Adrenal gland (tissue), 12 donors: Measurements from ENCODE around the gene TAP2. TPM values are rescaled to one million over a fixed set of nuclear protein-coding genes. Genes with fewer than 3 reads are reported as not detected.

Source experiments
- DNase-seq, 7 donors: peaks; one replicate each; pipeline ENCODE4 v3.0.0-alpha.2; 2019 to 2020
- H3K27ac ChIP-seq, 5 donors: fragments of 200-600 bp; sonication (generic) in 4 of 5; 1 replicate in 3 of 5; 2 replicates in 2 of 5; pipeline versions ENCODE4 v1.5.1 to v1.8.0; 2016 to 2020; ENCODE audit warnings: mild to moderate bottlenecking in 1 of 5
- H3K27me3 ChIP-seq: fragments of 200-600 bp; 2 replicates; pipeline ENCODE4 v1.8.0; 2021
- H3K36me3 ChIP-seq, 2 donors: fragments of 200-600 bp; replicated peaks in 1 of 2; 1 replicate in 1 of 2; 2 replicates in 1 of 2; pipeline versions ENCODE4 v1.5.1 to v1.8.0; 2018 to 2022
- H3K4me1 ChIP-seq, 2 donors: fragments of 200-600 bp; replicated peaks in 1 of 2; 1 replicate in 1 of 2; 2 replicates in 1 of 2; pipeline versions ENCODE4 v1.5.1 to v1.8.0; 2018 to 2021
- H3K4me3 ChIP-seq, 4 donors: fragments of 200-600 bp; sonication (generic) in 3 of 4; one replicate each; pipeline ENCODE4 v1.5.1; 2016 to 2018
- H3K9me3 ChIP-seq, 3 donors: fragments of 200-600 bp; sonication (generic) in 1 of 3; replicated peaks in 1 of 3; 1 replicate in 2 of 3; 2 replicates in 1 of 3; pipeline versions ENCODE4 v1.5.1 to v1.8.0; 2016 to 2021
- POLR2A ChIP-seq, 2 donors: fragments of 450-650 bp; IDR thresholded peaks; one replicate each; pipeline ENCODE4 v1.6.1; 2017; ENCODE audit warnings: antibody characterized with exemption in 2 of 2, mild to moderate bottlenecking in 2 of 2, moderate library complexity in 1 of 2
- WGBS, 4 donors: extraction: QIAGEN DNeasy Blood & Tissue Kit in 2 of 4; methylation state at CpG; one replicate each; pipeline versions ENCODE4 v1.1.5 to v1.1.7; 2013 to 2017; 5-methylcytosine and 5-hydroxymethylcytosine counted together
- intact Hi-C, 2 donors: fragments of 100-400 bp; cut with DNase I; formaldehyde crosslinking; loops; one replicate each; pipeline versions ENCODE4 v1.14.1 to v1.15.0; 2022 to 2023
- polyA plus RNA-seq, 3 donors: library from polyadenylated mRNA; stranded (reverse); fragments of 200-250 nt in 2 of 3; fragments of 350-450 nt in 1 of 3; fragmentation: Illumina TruSeq in 1 of 3; extraction: RNeasy Lipid Tissue Mini Kit (QIAGEN cat#74804) in 1 of 3; gene quantifications; one replicate each; pipeline ENCODE4 v1.2.3, GENCODE V29; 2013 to 2014
- total RNA-seq, 9 donors: library from RNA; depleted of rRNA in 4 of 9; stranded (reverse); fragments of >200 nt in 4 of 9; fragments of 120-200 nt in 1 of 9; fragmentation: NEBNext Ultra II Directional in 1 of 9; extraction: Animal tissue kit (Norgen Biotek cat#: 25700) in 1 of 9; gene quantifications; one replicate each; pipeline versions ENCODE4 v1.1.0 to v1.2.4, GENCODE V29; 2013 to 2023
- TF ChIP-seq, protein P1 (sequence below), 6 experiments: fragments of 450-650 bp in 4 of 6; fragments of 200-600 bp in 2 of 6; sonication (generic) in 1 of 6; IDR thresholded peaks; 1 replicate in 5 of 6; 2 replicates in 1 of 6; pipeline versions ENCODE4 v1.5.1 to v1.8.0; 2016 to 2021; ENCODE audit warnings: antibody characterized with exemption in 6 of 6, mild to moderate bottlenecking in 2 of 6, moderate library complexity in 1 of 6
- donor health status: healthy with polysubstance abuse.
- donor health status: Bipolar disorder and iron deficiency.
- donor health status: DM: yes; HTN: yes; CAD: no.
- donor health status: DM: no; HTN: no; CAD: no.
- donor health status: DM: no; HTN: no; CAD: no.
- donor health status: DM: yes; HTN: yes; CAD: no.

TAP2 gene
- total and polyA plus RNA-seq, 12 donors: 4.8 to 48.0 (median 21.0) TPM

DNA sequence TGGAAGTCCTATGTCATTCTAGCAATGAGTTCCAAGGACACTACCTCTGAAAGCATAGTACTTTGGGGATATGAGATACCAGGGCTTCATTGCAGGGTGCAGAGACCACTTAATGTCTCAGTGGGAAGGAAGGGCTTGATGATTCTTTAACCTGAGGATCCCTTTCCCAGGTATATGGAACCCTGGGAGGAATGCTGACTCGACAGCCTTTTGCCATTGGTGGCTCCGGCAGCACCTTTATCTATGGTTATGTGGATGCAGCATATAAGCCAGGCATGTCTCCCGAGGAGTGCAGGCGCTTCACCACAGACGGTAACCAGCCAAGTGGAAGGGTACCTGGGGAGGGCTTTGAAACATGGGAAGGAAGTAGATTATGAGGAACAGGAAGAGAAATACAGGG, 19.7 kb upstream of the TAP2 start:
- peaks cover 3 to 9% of the 10 kb centered on the region in 2 donors for H3K4me1 ChIP-seq
- H3K4me3 ChIP-seq: no peak overlapping the region
- 77 to 91% (median 90%) methylated on average over 4 to 5 of the region's 5 CpGs for WGBS, 4 donors

DNA sequence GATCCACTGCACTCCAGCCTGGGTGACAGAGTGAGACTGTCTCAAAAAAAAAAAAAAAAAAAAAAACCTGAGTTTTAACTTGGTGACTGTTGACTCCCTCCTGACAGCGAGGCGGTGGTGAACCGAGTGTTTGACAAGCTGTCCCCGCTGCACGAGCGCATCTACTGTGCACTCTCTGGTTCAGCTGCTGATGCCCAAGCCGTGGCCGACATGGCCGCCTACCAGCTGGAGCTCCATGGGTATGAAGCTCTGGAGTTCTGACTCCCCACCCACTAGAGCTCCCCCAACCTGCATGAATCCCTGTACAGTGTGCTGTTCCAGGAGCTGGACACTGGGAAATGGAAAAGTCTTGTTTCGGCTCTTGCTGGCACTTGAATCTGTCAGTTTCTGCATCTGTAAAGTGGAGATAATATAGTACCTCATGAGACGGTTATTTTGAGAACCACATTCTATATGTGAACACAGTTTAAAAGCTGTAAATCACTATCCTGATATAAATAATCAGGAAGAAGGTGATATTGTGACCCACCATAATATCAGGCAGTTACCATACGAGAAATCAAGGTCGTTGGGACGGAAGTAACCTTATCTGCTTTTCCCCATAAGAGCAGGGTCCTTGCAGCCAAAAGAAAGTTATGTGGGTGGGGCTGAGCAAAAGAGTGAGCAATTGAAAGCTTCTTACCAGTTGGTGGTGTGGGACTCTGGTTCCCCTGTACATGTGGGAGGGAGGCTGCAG, 18.8 kb upstream of the TAP2 start:
- Histone ChIP-seq H3K4me3 (no peak overlapping the region), H3K9me3 (no peaks in the 10 kb centered on the region), H3K4me1 (peaks cover 8 to 11% of the 10 kb centered on the region in 2 donors), H3K27ac (no peak overlapping the region), H3K27me3 (no peaks in the 10 kb centered on the region), H3K36me3 (peaks cover 0 to 25% of the 10 kb centered on the region in 2 donors)
- TF ChIP-seq POLR2A (IDR thresholded peaks at IDR 0.05): no peak
- 79 to 86% (median 82%) methylated on average over 13 to 14 of the region's 14 CpGs for WGBS, 4 donors
- intact Hi-C loops: no loop called here
- no peak for DNase-seq

More for the DNA sequence above, 19.7 kb upstream of the TAP2 start:
- intact Hi-C loops: no loop called here
- TF ChIP-seq, protein P1, sequence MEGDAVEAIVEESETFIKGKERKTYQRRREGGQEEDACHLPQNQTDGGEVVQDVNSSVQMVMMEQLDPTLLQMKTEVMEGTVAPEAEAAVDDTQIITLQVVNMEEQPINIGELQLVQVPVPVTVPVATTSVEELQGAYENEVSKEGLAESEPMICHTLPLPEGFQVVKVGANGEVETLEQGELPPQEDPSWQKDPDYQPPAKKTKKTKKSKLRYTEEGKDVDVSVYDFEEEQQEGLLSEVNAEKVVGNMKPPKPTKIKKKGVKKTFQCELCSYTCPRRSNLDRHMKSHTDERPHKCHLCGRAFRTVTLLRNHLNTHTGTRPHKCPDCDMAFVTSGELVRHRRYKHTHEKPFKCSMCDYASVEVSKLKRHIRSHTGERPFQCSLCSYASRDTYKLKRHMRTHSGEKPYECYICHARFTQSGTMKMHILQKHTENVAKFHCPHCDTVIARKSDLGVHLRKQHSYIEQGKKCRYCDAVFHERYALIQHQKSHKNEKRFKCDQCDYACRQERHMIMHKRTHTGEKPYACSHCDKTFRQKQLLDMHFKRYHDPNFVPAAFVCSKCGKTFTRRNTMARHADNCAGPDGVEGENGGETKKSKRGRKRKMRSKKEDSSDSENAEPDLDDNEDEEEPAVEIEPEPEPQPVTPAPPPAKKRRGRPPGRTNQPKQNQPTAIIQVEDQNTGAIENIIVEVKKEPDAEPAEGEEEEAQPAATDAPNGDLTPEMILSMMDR (IDR thresholded peaks at IDR 0.05): no peak
- TF ChIP-seq POLR2A (IDR thresholded peaks at IDR 0.05): no peak
- Histone ChIP-seq H3K9me3 (no peaks in the 10 kb centered on the region), H3K27me3 (no peaks in the 10 kb centered on the region), H3K36me3 (peaks cover 0 to 25% of the 10 kb centered on the region in 2 donors), H3K27ac (no peak overlapping the region)
- DNase-seq: no peak

DNA sequence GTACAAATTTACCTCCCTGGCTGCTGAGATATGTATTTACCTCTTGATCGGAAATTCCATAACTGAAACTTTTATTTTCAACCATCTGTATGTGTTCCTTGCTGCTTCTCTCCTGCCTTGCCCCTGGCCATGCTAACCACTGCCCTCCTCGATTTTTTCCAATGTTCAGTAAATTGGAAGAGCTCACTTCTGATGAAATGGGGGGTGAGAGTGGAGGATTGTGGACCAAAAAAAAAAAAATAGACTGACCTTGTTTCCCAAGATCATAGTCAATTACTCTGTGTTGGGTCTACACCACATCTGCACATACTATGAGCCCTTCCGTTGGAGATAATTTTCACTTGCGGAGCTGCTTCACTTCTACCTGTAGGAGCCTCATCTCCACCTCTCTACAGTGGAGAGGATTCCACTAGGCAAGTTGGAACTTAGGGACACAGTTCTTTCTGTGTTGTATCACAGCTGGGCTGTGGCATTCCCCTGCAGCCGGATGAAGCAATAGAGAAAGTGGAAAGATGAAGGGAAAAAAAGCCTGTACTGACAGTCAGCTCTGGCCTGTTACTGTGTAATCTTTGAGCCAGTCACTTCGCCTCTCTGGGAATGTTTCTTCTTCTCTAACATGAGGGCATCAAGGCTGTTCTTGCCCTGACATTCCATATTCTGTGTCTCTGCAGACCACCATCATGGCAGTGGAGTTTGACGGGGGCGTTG, 17.1 kb upstream of the TAP2 start:
- no peak overlapping the region for H3K4me3 ChIP-seq
- DNase-seq: no peak
- H3K4me1 ChIP-seq: peaks cover 14 to 23% of the 10 kb centered on the region in 2 donors
- intact Hi-C loops: no loop called here
- H3K9me3 ChIP-seq: no peaks in the 10 kb centered on the region
- H3K36me3 ChIP-seq: peaks cover 0 to 37% of the 10 kb centered on the region in 2 donors
- 80 to 88% (median 82%) methylated on average over 8 of the region's 8 CpGs for WGBS, 4 donors
- peak overlapping the region in 2 of 5 donors; percentile 91 to 96 for H3K27ac ChIP-seq
- no peak for TF ChIP-seq POLR2A (IDR thresholded peaks at IDR 0.05)
- TF ChIP-seq, protein P1 (IDR thresholded peaks at IDR 0.05): no peak
- no peaks in the 10 kb centered on the region for H3K27me3 ChIP-seq

DNA sequence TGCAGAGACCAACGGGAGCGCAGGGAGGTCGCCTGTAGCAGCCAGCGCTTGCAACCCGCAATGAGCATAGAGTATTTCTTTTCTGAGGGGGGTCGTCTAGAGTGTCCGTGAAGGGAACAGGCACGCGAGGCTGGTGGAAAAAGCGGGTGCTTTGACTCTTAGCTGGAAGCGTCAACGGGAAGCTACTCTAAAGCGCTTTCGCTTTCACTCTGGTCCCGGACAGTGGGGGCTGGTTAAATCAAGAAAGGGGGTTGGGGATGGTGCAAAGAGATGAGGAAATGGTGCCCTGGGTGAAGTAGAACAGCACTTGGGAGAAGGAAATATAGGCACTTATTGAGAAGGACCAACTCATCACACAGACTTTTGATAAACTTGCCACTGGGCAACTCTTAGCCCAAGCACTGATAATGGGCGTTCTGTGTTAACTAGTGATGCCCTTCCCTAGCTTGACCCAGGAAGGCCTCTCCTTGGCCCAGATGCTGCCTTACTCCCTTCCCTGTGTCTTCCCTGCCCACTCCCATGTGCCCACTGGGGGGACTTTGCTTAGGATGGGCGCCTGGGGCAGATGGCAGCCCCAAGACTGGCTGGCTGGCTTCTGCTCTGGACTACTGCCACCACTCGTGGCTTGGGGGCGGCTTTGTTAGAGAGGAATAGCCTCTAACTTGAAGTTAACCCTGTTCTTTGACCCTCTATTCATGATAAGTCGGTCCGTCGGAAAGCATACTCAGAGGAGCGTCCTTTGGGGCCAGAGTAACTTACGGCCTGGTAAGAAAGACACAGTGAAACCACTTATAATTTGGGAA, 16.0 kb upstream of the TAP2 start:
- H3K36me3 ChIP-seq: peaks cover 0 to 43% of the 10 kb centered on the region in 2 donors
- intact Hi-C loops: no loop called here
- TF ChIP-seq POLR2A (IDR thresholded peaks at IDR 0.05): no peak
- TF ChIP-seq, protein P1 (IDR thresholded peaks at IDR 0.05): peak in 1 of 6 experiments; percentile 9
- peaks cover 14 to 23% of the 10 kb centered on the region in 2 donors for H3K4me1 ChIP-seq
- H3K27ac ChIP-seq: peak overlapping the region; percentile 91 to 98 (median 96)
- WGBS, 4 donors: 11 to 20% (median 13%) methylated on average over 16 to 24 of the region's 24 CpGs
- H3K27me3 ChIP-seq: no peaks in the 10 kb centered on the region
- peak in 5 of 7 donors; percentile 46 to 79 (median 62) for DNase-seq
- peak overlapping the region; percentile 35 to 92 (median 58) for H3K4me3 ChIP-seq
- no peaks in the 10 kb centered on the region for H3K9me3 ChIP-seq
